GM12878 (cell line): ENCODE measurements around the gene ACP4. TPM values are rescaled to one million over a fixed set of nuclear protein-coding genes. Genes with fewer than 3 reads are reported as not detected.

Source experiments
- ATAC-seq: fragments of 200-7000 bp; cut with Tn5 transposase; 3 replicates; pipeline ENCODE4 v1.9.1; 2020; ENCODE audit warnings: mild to moderate bottlenecking, moderate library complexity
- BruUV-seq: library from RNA; stranded (reverse); fragments of 400-500 nt; replicated peaks from 2 replicates; lab custom pipeline; 2021; lab: Mats Ljungman, UMichigan
- CTCF ChIA-PET: fragments of 300-600 bp; sonication (Branson Sonifier 250); formaldehyde crosslinking; extraction: SDS; loops from one replicate; lab custom pipeline; 2021; ENCODE audit warnings: inconsistent platforms; lab: Yijun Ruan, JAX
- POLR2A ChIA-PET: fragments of 350-600 bp; formaldehyde crosslinking; extraction: SDS; loops from one replicate; lab custom pipeline; 2021; ENCODE audit warnings: inconsistent platforms; lab: Charles Lee
- RAD21 ChIA-PET: fragments of 300-600 bp; sonication (Branson Sonifier 250); formaldehyde crosslinking; loops from one replicate; lab custom pipeline; 2023; ENCODE audit warnings: antibody characterized with exemption; ENCODE audit not compliant: unreplicated experiment; lab: Charles Lee
- SMC1A ChIA-PET: fragments of 300-600 bp; sonication (Branson Sonifier 250); formaldehyde crosslinking; loops from one replicate; lab custom pipeline; 2023; ENCODE audit not compliant: unreplicated experiment, uncharacterized antibody; lab: Charles Lee
- DNase-seq: peaks from one replicate; pipeline ENCODE4 v3.0.0-alpha.2; 2011; ENCODE audit warnings: low read depth, low spot score
- FAIRE-seq: peaks from 3 replicates; lab custom pipeline; 2011; peaks lifted over from hg19 to GRCh38; lab: Jason Lieb, UNC
- H2AFZ ChIP-seq: 2 replicates; pipeline ENCODE4 v1.6.0; 2011; ENCODE audit warnings: low read depth, low read length, control low read depth; ENCODE audit not compliant: control insufficient read depth
- H3K27ac ChIP-seq: 2 replicates; pipeline ENCODE4 v1.5.1; 2011; ENCODE audit warnings: control low read depth; ENCODE audit not compliant: control insufficient read depth, insufficient read depth
- H3K27me3 ChIP-seq, 2 experiments: replicated peaks in 1 of 2; 2 replicates each; pipeline versions ENCODE4 v1.6.0 to v1.6.1; 2011; ENCODE audit warnings: low read length in 1 of 2; ENCODE audit not compliant: control insufficient read depth in 2 of 2, insufficient read depth in 2 of 2
- H3K36me3 ChIP-seq, 2 experiments: 2 replicates each; pipeline ENCODE4 v1.5.1; 2011; ENCODE audit warnings: low read length in 1 of 2; ENCODE audit not compliant: control insufficient read depth in 2 of 2, insufficient read depth in 2 of 2
- H3K4me1 ChIP-seq: 2 replicates; pipeline ENCODE4 v1.6.1; 2011; ENCODE audit warnings: mild to moderate bottlenecking, low read length, moderate library complexity, mixed read lengths; ENCODE audit not compliant: control insufficient read depth, insufficient read depth
- H3K4me2 ChIP-seq: 2 replicates; pipeline ENCODE4 v1.6.0; 2011; ENCODE audit warnings: control low read depth; ENCODE audit not compliant: control insufficient read depth, insufficient read depth
- H3K4me3 ChIP-seq: fragments of 200-600 bp; sonication (generic); 2 replicates; pipeline ENCODE4 v1.5.1; 2016
- H3K79me2 ChIP-seq: 2 replicates; pipeline ENCODE4 v1.6.0; 2011; ENCODE audit warnings: low read length; ENCODE audit not compliant: control insufficient read depth, insufficient read depth
- H3K9ac ChIP-seq: 2 replicates; pipeline ENCODE4 v1.8.0; 2011; ENCODE audit warnings: low read length, control low read depth, mixed read lengths; ENCODE audit not compliant: control insufficient read depth, insufficient read depth
- H3K9me3 ChIP-seq: replicated peaks from 3 replicates; pipeline ENCODE4 v1.5.1; 2011; ENCODE audit warnings: mild to moderate bottlenecking, low read length; ENCODE audit not compliant: control insufficient read depth, insufficient read depth
- H4K20me1 ChIP-seq: 2 replicates; pipeline ENCODE4 v1.6.0; 2011; ENCODE audit not compliant: control insufficient read depth, insufficient read depth
- ASH2L ChIP-seq: fragments of 300-600, 200-600 bp; sonication (generic); IDR thresholded peaks from 2 replicates; pipeline ENCODE4 v1.6.1; 2017; ENCODE audit warnings: low read depth, mild to moderate bottlenecking, borderline replicate concordance
- BMI1 ChIP-seq: fragments of 450-650 bp; IDR thresholded peaks from 2 replicates; pipeline ENCODE4 v1.6.1; 2016; ENCODE audit warnings: mild to moderate bottlenecking, moderate library complexity, borderline replicate concordance
- BRCA1 ChIP-seq: IDR thresholded peaks from 2 replicates; pipeline ENCODE4 v1.6.1; 2011; ENCODE audit warnings: low read depth, low read length, improper control_type of control experiment
- CBX3 ChIP-seq: fragments of 200-600 bp; sonication (generic); IDR thresholded peaks from 2 replicates; pipeline ENCODE4 v1.6.1; 2016; ENCODE audit warnings: low read depth, borderline replicate concordance
- CBX5 ChIP-seq: sonication (generic); IDR thresholded peaks from 2 replicates; pipeline ENCODE4 v1.6.1; 2016; ENCODE audit warnings: low read depth, moderate library complexity, mild to moderate bottlenecking, inconsistent platforms
- HDAC6 ChIP-seq: fragments of 200-600 bp; sonication (generic); IDR thresholded peaks from one replicate; pipeline ENCODE4 v1.8.0; 2017; ENCODE audit warnings: antibody characterized with exemption; ENCODE audit not compliant: unreplicated experiment
- MYB ChIP-seq: fragments of 150-350 bp; IDR thresholded peaks from 2 replicates; pipeline ENCODE4 v1.6.1; 2014; ENCODE audit warnings: mild to moderate bottlenecking, low read depth, low read length, borderline replicate concordance
- NKRF ChIP-seq: fragments of 450-650 bp; conservative IDR thresholded peaks from 2 replicates; pipeline ENCODE4 v1.6.1; 2017; ENCODE audit warnings: mild to moderate bottlenecking, moderate library complexity
- NR2C1 ChIP-seq: fragments of 450-650 bp; IDR thresholded peaks from 2 replicates; pipeline ENCODE4 v1.6.1; 2017; ENCODE audit warnings: antibody characterized with exemption, mild to moderate bottlenecking, moderate library complexity
- PAX5 ChIP-seq: IDR thresholded peaks from 2 replicates; pipeline ENCODE4 v1.6.1; 2011; ENCODE audit warnings: low read depth, low read length, borderline replicate concordance
- PAX8 ChIP-seq: fragments of 450-650 bp; IDR thresholded peaks from 2 replicates; pipeline ENCODE4 v1.6.1; 2017; ENCODE audit warnings: mild to moderate bottlenecking, moderate library complexity
- POU2F2 ChIP-seq: IDR thresholded peaks from 3 replicates; pipeline ENCODE4 v1.6.1; 2011; ENCODE audit warnings: low read depth, mild to moderate bottlenecking, low read length, borderline replicate concordance
- SRF ChIP-seq, 2 experiments: IDR thresholded peaks; 2 replicates each; pipeline ENCODE4 v1.6.1; 2011; ENCODE audit warnings: low read depth in 2 of 2, low read length in 2 of 2, mild to moderate bottlenecking in 1 of 2, moderate library complexity in 1 of 2
- WRNIP1 ChIP-seq: IDR thresholded peaks from 2 replicates; pipeline ENCODE4 v1.6.1; 2011; ENCODE audit warnings: low read depth, low read length, improper control_type of control experiment, borderline replicate concordance
- WGBS: methylation state at CpG from one replicate; pipeline ENCODE4 v1.1.6; 2016; ENCODE audit warnings: low lambda C conversion rate; ENCODE audit not compliant: insufficient replicate concordance, insufficient coverage; ENCODE audit errors: missing lambda C conversion rate; 5-methylcytosine and 5-hydroxymethylcytosine counted together
- in situ Hi-C: fragments of 300-500 bp; cut with MboI; formaldehyde crosslinking; loops from 9 replicates; pipeline ENCODE4 v1.14.3; 2018; ENCODE audit warnings: mixed read lengths
- intact Hi-C: fragments of 100-400 bp; cut with micrococcal nuclease; formaldehyde crosslinking; loops from one replicate; pipeline ENCODE4 v1.14.2; 2022; ENCODE audit not compliant: unreplicated experiment
- polyA plus RNA-seq, 11 experiments: library from polyadenylated mRNA; depleted of rRNA in 4 of 11; unstranded in 6 of 11; stranded (reverse) in 5 of 11; fragments of >200 nt; fragmentation: Nextera tagmentation in 4 of 11; fragmentation: Illumina TruSeq in 1 of 11; extraction: Ambion mirVana in 4 of 11; extraction: Trizol in 1 of 11; gene quantifications; 1 replicate in 1 of 11; 2 replicates in 10 of 11; pipeline versions ENCODE4 v1.2.1 to v1.2.3, GENCODE V29; 2011 to 2016; ENCODE audit warnings: inconsistent platforms in 2 of 11, missing spikeins in 2 of 11, low read depth in 1 of 11
- total RNA-seq, 4 experiments: library from RNA; depleted of rRNA in 3 of 4; stranded (reverse); fragments of >200 nt in 3 of 4; fragmentation: Illumina TruSeq in 1 of 4; extraction: Trizol in 1 of 4; gene quantifications; 2 replicates each; pipeline versions ENCODE4 v1.2.1 to v1.2.3, GENCODE V29; 2013 to 2021

The ACP4 gene
- total and polyA plus RNA-seq, 10 of the 15 experiments (the other 5 are each of a cell fraction or from before 2014, with no cell fraction given), result not detected

- TF ChIP-seq WRNIP1, result no peak
- TF ChIP-seq NKRF, result no peak
- TF ChIP-seq NR2C1, result no peak
- no peak for TF ChIP-seq HDAC6
- no peak for TF ChIP-seq CBX3
- TF ChIP-seq CBX5, result no peak
- no peak for TF ChIP-seq ASH2L
- TF ChIP-seq BMI1, result no peak
- TF ChIP-seq, all 136 proteins: peak for 0
These were observed 43.0 kb downstream of the ACP4 start, which contains the start of gene KLK15 (continued) for GRCh38 chr19:50833117-50833801.

GRCh38 chr19:50833802-50834167, 43.6 kb downstream of the ACP4 start:
- in situ Hi-C loops, result no loop called here
- no TSS peak for BruUV-seq
- FAIRE-seq, result no peak

More at GRCh38 chr19:50833802-50834167, 43.6 kb downstream of the ACP4 start:
- no peak overlapping the region for H2AFZ ChIP-seq
- no peaks in the 10 kb centered on the region for H3K36me3 ChIP-seq
- POLR2A ChIA-PET, result no interaction called here
- no peaks in the 10 kb centered on the region for H3K27me3 ChIP-seq
- peaks cover 5% of the 10 kb centered on the region; the same call in 1 of the 2 replicates for H3K4me1 ChIP-seq
- H4K20me1 ChIP-seq, result no peaks in the 10 kb centered on the region
- no peak overlapping the region for H3K27ac ChIP-seq
- H3K9ac ChIP-seq, result no peak overlapping the region
- TF ChIP-seq MYB (no peak), PAX8 (no peak), POU2F2 (no peak), BRCA1 (no peak), PAX5 (no peak), SRF (IDR thresholded peaks at IDR 0.05; ENCODE audit: low read depth in 2 of 2, low read length in 2 of 2) (no peak)
- no peak for ATAC-seq
- no peaks in the 10 kb centered on the region for H3K9me3 ChIP-seq
- RAD21 ChIA-PET, result interaction anchor here (1.3 kb wide), 1 partner anchor 88 kb away, joined by 5 read pairs; no protein-coding TSS in a partner anchor
- no peak overlapping the region for H3K4me3 ChIP-seq
- intact Hi-C loops, result loop anchor here (2.0 kb wide), 1 partner anchor 15 kb away; no protein-coding TSS in a partner anchor
- H3K79me2 ChIP-seq, result no peaks in the 10 kb centered on the region
- CTCF ChIA-PET, result interaction anchor here (1.1 to 1.8 kb wide), 3 partner anchors 14 to 88 kb away, joined by 3 to 5 read pairs (median 3); no protein-coding TSS in a partner anchor
- 93% methylated on average over 6 of the region's 6 CpGs for WGBS
- SMC1A ChIA-PET, result interaction anchor here (0.8 kb wide), 1 partner anchor 62 kb away, joined by 3 read pairs; no protein-coding TSS in a partner anchor
- no peak for DNase-seq
- no peak overlapping the region for H3K4me2 ChIP-seq
